ENCODE measurements around the gene FOXL2. TPM values are rescaled to one million over a fixed set of nuclear protein-coding genes. Genes with fewer than 3 reads are reported as not detected.

FOXL2 gene
- total RNA-seq (2022; extraction: Qiagen RNA extraction; ENCODE audit: low read depth), result 2.5 to 6.0 TPM (median 4.8 TPM) in 5 replicates

DNA sequence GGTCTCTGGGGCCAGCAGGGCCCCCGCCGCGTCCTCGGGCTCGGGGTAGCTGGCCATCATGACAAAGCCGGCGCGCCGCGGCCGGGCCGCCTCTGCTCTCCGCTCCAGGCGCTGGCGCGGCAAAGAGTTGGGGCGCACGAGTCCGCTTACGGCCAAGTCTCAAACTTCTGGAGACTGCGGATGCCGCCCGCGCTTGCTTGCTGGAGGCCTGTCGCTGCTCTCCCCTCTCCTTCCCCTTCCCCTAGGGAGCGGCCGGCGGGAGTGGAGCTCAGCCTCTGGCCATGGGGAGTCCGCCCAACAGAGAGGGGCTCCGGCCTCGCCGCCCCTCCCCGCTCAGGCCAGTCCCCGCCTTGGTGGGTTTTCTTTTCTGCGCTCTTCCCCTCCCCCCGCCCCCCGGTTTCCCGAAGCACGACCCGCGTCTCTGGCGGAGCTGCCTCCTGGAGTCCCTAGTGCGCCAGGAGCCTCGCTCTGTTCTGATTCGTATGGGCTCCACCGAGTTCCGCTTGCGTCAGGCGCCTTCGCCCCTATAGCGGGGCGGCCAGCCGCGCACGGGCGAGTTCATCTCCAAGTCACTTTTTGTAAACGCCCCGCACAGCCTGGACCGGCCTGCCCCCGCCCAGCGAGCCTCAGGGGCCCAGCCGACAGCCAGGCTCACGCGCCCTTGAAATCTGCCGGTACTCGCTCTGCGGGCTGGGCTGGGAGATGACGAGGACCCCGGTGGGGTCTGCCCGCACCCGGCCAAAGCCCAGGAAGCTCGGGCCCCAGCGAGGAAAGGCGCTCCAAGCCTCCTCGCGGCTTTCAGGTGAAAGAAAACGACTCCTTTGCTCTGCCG is at the start of gene FOXL2, which contains the start of gene FOXL2NB:
Gene FOXL2, minus strand, starts transcription at position 475 of the 832 bp plus-strand sequence. Its CDS starts 415 bp downstream, at position 60.
Gene FOXL2NB, plus strand, starts transcription at position 555 of the 832 bp plus-strand sequence. Its CDS starts 148 bp downstream, at position 703.

Other genes with a start within 250 kb of the FOXL2 start
- 14.4 to 20.9 TPM (median 17.4 TPM) in 5 replicates for gene PIK3CB, start 112.2 kb downstream of the FOXL2 start, total RNA-seq (2022; extraction: Qiagen RNA extraction; ENCODE audit: low read depth)
- 0.95 to 1.5 TPM (median 1.3 TPM) in 5 replicates for gene FOXL2NB, start 80 bp upstream of the FOXL2 start, total RNA-seq (2022; extraction: Qiagen RNA extraction; ENCODE audit: low read depth)
- not detected in 5 replicates for gene PRR23A, start 59.1 kb upstream of the FOXL2 start, total RNA-seq (2022; extraction: Qiagen RNA extraction; ENCODE audit: low read depth)
- gene PRR23B, start 73.8 kb upstream of the FOXL2 start, total RNA-seq (2022; extraction: Qiagen RNA extraction; ENCODE audit: low read depth), result not detected in 5 replicates
- not detected in 5 replicates for gene PRR23C, start 97.8 kb upstream of the FOXL2 start, total RNA-seq (2022; extraction: Qiagen RNA extraction; ENCODE audit: low read depth)